HepG2 (cell line): ENCODE data around the gene DERL2. TPM values are rescaled to one million over a fixed set of nuclear protein-coding genes. Genes with fewer than 3 reads are reported as not detected.
A peak's percentile ranks its signal among the peaks of the same experiment; 100 is the strongest.

Experiments used
- ARID5B ChIP-seq: IDR thresholded peaks from 2 replicates; pipeline ENCODE4 v1.4.0; 2020; ENCODE audit warnings: mild to moderate bottlenecking, missing genetic modification reagents
- ATM ChIP-seq: fragments of 450-650 bp; IDR thresholded peaks from 2 replicates; pipeline ENCODE4 v1.7.1; 2017; ENCODE audit warnings: mild to moderate bottlenecking, borderline replicate concordance
- MLLT10 ChIP-seq: sonication (generic); formaldehyde crosslinking; IDR thresholded peaks from 2 replicates; pipeline ENCODE4 v1.4.0; 2020; ENCODE audit warnings: missing genetic modification reagents
- MXI1 ChIP-seq: IDR thresholded peaks from 3 replicates; pipeline ENCODE4 v1.6.1; 2012; ENCODE audit warnings: low read depth, low read length, inconsistent platforms, borderline replicate concordance
- NFE2L2 ChIP-seq: fragments of 150-350 bp; IDR thresholded peaks from 2 replicates; pipeline ENCODE4 v1.6.1; 2014; ENCODE audit warnings: low read length
- NR2C2 ChIP-seq: sonication (generic); formaldehyde crosslinking; IDR thresholded peaks from 2 replicates; pipeline ENCODE4 v1.4.0; 2020; ENCODE audit warnings: missing genetic modification reagents, mild to moderate bottlenecking, moderate library complexity, borderline replicate concordance
- SAP130 ChIP-seq: IDR thresholded peaks from 2 replicates; pipeline ENCODE4 v1.6.1; 2016; ENCODE audit warnings: low read depth
- YEATS4 ChIP-seq: sonication (generic); formaldehyde crosslinking; IDR thresholded peaks from 2 replicates; pipeline ENCODE4 v1.4.0; 2020; ENCODE audit warnings: missing genetic modification reagents, borderline replicate concordance
- ZFP1 ChIP-seq: IDR thresholded peaks from 2 replicates; pipeline ENCODE4 v1.6.1; 2016
- ZFP36 ChIP-seq: fragments of 150-350 bp; IDR thresholded peaks from 2 replicates; pipeline ENCODE4 v1.6.1; 2018; ENCODE audit warnings: borderline replicate concordance, low read length, low read depth; ENCODE audit not compliant: partially characterized antibody
- ZMYM3 ChIP-seq: sonication (generic); formaldehyde crosslinking; IDR thresholded peaks from 2 replicates; pipeline ENCODE4 v1.5.1; 2020; ENCODE audit warnings: mild to moderate bottlenecking, missing genetic modification reagents
- ZNF432 ChIP-seq: sonication (generic); formaldehyde crosslinking; IDR thresholded peaks from 2 replicates; pipeline ENCODE4 v1.5.0; 2020; ENCODE audit warnings: missing genetic modification reagents, mild to moderate bottlenecking, borderline replicate concordance
- ZNF7 ChIP-seq: IDR thresholded peaks from 2 replicates; pipeline ENCODE4 v1.6.1; 2016; ENCODE audit warnings: missing biosample characterization, missing genetic modification reagents
- ZNF790 ChIP-seq: sonication (generic); formaldehyde crosslinking; IDR thresholded peaks from 2 replicates; pipeline ENCODE4 v1.8.0; 2022; ENCODE audit warnings: missing genetic modification reagents, mild to moderate bottlenecking, borderline replicate concordance
- polyA plus RNA-seq, 8 experiments: library from polyadenylated mRNA; depleted of rRNA in 3 of 8; stranded (reverse) in 7 of 8; unstranded in 1 of 8; fragments of >200 nt; fragmentation: Illumina TruSeq in 4 of 8; extraction: Trizol in 4 of 8; gene quantifications; 2 replicates each; pipeline versions ENCODE4 v1.2.1 to v1.2.3, GENCODE V29; 2011 to 2016; ENCODE audit warnings: low read depth in 4 of 8, missing spikeins in 1 of 8, mixed read lengths in 1 of 8; ENCODE audit not compliant: insufficient read depth in 1 of 8
- total RNA-seq, 5 experiments: library from RNA; depleted of rRNA; stranded (reverse); fragments of >200 nt; fragmentation: Illumina TruSeq; extraction: Trizol; gene quantifications; 2 replicates each; pipeline ENCODE4 v1.2.3, GENCODE V29; 2016; ENCODE audit warnings: low read depth in 1 of 5
- TF ChIP-seq, protein P1 (sequence below): sonication (generic); formaldehyde crosslinking; IDR thresholded peaks from 2 replicates; pipeline ENCODE4; 2020; ENCODE audit warnings: missing genetic modification reagents, mild to moderate bottlenecking, borderline replicate concordance
- TF ChIP-seq, protein P2 (sequence below): sonication (generic); formaldehyde crosslinking; IDR thresholded peaks from 2 replicates; pipeline ENCODE4 v1.4.0; 2020; ENCODE audit warnings: missing genetic modification reagents, mild to moderate bottlenecking, borderline replicate concordance
- TF ChIP-seq, protein P3 (sequence below): sonication (generic); formaldehyde crosslinking; IDR thresholded peaks from 2 replicates; pipeline ENCODE4 v1.4.0; 2020; ENCODE audit warnings: missing genetic modification reagents
- TF ChIP-seq, protein P4 (sequence below): sonication (generic); formaldehyde crosslinking; IDR thresholded peaks from 2 replicates; pipeline ENCODE4 v1.8.0; 2022; ENCODE audit warnings: mild to moderate bottlenecking, missing genetic modification reagents, moderate library complexity

The DERL2 gene
- total and polyA plus RNA-seq, 2 of the 13 experiments (the other 11 are each of a cell fraction or from before 2014, with no cell fraction given) = 59.3 to 65.2 TPM

DNA sequence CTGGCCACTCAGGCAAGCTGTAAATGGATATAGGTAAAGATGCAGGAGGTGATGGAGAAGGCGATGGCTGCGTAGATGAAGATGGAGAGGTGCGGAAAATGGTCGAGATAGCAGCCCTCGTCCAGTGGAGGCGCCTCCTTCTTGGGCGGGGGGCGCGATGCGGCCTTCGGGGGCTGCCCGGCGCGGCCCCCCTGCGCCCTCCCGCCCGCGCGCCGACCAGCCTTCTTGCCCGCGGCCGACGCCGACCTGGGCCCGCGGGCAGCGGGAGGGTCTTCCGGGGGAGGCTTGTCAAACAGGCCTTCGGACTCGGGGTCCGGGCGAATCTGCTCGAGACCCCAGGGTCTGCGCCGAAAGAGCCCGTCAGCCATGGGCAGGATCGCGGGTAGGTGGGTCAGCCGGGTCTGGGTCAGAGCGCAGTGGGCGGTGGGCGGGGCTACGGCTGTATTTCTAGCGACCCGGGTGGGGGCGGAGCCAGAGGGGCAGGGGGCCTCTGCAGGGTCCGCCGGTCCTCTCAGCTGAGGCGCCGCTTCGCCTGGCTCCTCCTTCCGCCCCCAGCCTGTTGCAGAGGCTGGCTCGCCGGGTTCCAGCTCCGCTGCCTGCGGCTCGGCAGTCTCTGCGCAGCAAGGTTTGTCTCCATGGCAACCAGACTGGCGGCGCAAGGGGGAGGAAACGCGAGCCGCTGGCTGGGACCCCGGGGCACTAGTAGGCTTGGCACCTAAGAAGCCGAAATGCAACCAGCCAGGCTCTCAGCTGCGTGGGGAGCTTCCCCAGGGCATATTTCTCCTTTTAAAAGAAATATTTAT lies 14.8 kb upstream of the DERL2 start (continued):
- TF ChIP-seq ARID5B (CRISPR knock-in tag) (peak; percentile 46; the same call in 1 of the 2 replicates), ZNF432 (CRISPR knock-in tag) (no peak), ZFP36 (no peak), ZMYM3 (CRISPR knock-in tag) (no peak), ZNF790 (CRISPR knock-in tag) (no peak; the same call in 1 of the 2 replicates), YEATS4 (no peak), MXI1 (peak; percentile 72; the same call in 1 of the 3 replicates), ZFP1 (no peak), SAP130 (CRISPR knock-in tag) (peak; percentile 76), ATM (no peak), ZNF7 (CRISPR knock-in tag) (no peak), NFE2L2 (no peak), MLLT10 (CRISPR knock-in tag) (no peak), NR2C2 (peak; percentile 73)
- TF ChIP-seq, protein P1, sequence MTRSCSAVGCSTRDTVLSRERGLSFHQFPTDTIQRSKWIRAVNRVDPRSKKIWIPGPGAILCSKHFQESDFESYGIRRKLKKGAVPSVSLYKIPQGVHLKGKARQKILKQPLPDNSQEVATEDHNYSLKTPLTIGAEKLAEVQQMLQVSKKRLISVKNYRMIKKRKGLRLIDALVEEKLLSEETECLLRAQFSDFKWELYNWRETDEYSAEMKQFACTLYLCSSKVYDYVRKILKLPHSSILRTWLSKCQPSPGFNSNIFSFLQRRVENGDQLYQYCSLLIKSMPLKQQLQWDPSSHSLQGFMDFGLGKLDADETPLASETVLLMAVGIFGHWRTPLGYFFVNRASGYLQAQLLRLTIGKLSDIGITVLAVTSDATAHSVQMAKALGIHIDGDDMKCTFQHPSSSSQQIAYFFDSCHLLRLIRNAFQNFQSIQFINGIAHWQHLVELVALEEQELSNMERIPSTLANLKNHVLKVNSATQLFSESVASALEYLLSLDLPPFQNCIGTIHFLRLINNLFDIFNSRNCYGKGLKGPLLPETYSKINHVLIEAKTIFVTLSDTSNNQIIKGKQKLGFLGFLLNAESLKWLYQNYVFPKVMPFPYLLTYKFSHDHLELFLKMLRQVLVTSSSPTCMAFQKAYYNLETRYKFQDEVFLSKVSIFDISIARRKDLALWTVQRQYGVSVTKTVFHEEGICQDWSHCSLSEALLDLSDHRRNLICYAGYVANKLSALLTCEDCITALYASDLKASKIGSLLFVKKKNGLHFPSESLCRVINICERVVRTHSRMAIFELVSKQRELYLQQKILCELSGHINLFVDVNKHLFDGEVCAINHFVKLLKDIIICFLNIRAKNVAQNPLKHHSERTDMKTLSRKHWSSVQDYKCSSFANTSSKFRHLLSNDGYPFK (CRISPR knock-in tag) = no peak
- TF ChIP-seq, protein P2, sequence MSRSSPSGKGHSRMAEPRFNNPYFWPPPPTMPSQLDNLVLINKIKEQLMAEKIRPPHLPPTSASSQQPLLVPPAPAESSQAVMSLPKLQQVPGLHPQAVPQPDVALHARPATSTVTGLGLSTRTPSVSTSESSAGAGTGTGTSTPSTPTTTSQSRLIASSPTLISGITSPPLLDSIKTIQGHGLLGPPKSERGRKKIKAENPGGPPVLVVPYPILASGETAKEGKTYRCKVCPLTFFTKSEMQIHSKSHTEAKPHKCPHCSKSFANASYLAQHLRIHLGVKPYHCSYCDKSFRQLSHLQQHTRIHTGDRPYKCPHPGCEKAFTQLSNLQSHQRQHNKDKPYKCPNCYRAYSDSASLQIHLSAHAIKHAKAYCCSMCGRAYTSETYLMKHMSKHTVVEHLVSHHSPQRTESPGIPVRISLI (CRISPR knock-in tag) = no peak
- TF ChIP-seq, protein P3, sequence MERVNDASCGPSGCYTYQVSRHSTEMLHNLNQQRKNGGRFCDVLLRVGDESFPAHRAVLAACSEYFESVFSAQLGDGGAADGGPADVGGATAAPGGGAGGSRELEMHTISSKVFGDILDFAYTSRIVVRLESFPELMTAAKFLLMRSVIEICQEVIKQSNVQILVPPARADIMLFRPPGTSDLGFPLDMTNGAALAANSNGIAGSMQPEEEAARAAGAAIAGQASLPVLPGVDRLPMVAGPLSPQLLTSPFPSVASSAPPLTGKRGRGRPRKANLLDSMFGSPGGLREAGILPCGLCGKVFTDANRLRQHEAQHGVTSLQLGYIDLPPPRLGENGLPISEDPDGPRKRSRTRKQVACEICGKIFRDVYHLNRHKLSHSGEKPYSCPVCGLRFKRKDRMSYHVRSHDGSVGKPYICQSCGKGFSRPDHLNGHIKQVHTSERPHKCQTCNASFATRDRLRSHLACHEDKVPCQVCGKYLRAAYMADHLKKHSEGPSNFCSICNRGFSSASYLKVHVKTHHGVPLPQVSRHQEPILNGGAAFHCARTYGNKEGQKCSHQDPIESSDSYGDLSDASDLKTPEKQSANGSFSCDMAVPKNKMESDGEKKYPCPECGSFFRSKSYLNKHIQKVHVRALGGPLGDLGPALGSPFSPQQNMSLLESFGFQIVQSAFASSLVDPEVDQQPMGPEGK = peak; percentile 75
- TF ChIP-seq, protein P4, sequence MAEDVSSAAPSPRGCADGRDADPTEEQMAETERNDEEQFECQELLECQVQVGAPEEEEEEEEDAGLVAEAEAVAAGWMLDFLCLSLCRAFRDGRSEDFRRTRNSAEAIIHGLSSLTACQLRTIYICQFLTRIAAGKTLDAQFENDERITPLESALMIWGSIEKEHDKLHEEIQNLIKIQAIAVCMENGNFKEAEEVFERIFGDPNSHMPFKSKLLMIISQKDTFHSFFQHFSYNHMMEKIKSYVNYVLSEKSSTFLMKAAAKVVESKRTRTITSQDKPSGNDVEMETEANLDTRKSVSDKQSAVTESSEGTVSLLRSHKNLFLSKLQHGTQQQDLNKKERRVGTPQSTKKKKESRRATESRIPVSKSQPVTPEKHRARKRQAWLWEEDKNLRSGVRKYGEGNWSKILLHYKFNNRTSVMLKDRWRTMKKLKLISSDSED (CRISPR knock-in tag) = no peak
